PC-3 (cell line): Measurements from ENCODE around the gene ADO. TPM values are rescaled to one million over a fixed set of nuclear protein-coding genes. Genes with fewer than 3 reads are reported as not detected.

Experiments
- ATAC-seq: fragments of 200-7000 bp; cut with Tn5 transposase; 2 replicates; pipeline ENCODE4 v1.9.1; 2020; ENCODE audit warnings: mild to moderate bottlenecking, moderate library complexity
- BruUV-seq: library from RNA; stranded (reverse); fragments of 400-500 nt; replicated peaks from 2 replicates; lab custom pipeline; 2021; lab: Mats Ljungman, UMichigan
- CTCF ChIA-PET: fragments of 300-600 bp; sonication (Branson Sonifier 250); formaldehyde crosslinking; loops from one replicate; lab custom pipeline; 2022; ENCODE audit warnings: antibody characterized with exemption; lab: Charles Lee
- POLR2A ChIA-PET: fragments of 300-600 bp; sonication (Branson Sonifier 250); formaldehyde crosslinking; loops from one replicate; lab custom pipeline; 2022; ENCODE audit warnings: antibody characterized with exemption; ENCODE audit not compliant: unreplicated experiment; lab: Charles Lee
- DNase-seq: peaks from one replicate; pipeline ENCODE4 v3.0.0-alpha.2; 2015
- H2AFZ ChIP-seq: fragments of 300-600 bp; sonication (generic); 2 replicates; pipeline ENCODE4 v1.6.0; 2016; ENCODE audit warnings: antibody characterized with exemption, low read length
- H3F3A ChIP-seq: fragments of 300-600 bp; sonication (generic); one replicate; pipeline ENCODE4 v1.6.0; 2017; ENCODE audit warnings: antibody characterized with exemption, low read length, control low read depth, mild to moderate bottlenecking; ENCODE audit not compliant: unreplicated experiment
- H3K27ac ChIP-seq: fragments of 300-600 bp; sonication (generic); 2 replicates; pipeline ENCODE4 v1.5.1; 2016; ENCODE audit warnings: mild to moderate bottlenecking, low read length
- H3K27me3 ChIP-seq: fragments of 300-600 bp; sonication (generic); 2 replicates; pipeline ENCODE4 v1.6.1; 2016; ENCODE audit warnings: low read length, mixed read lengths
- H3K36me3 ChIP-seq: fragments of 300-600 bp; sonication (generic); 2 replicates; pipeline ENCODE4 v1.6.1; 2016; ENCODE audit warnings: low read depth, mixed run types, low read length, mixed read lengths
- H3K4me1 ChIP-seq: fragments of 300-600 bp; sonication (generic); 2 replicates; pipeline ENCODE4 v1.5.1; 2016; ENCODE audit warnings: low read length; ENCODE audit not compliant: insufficient read depth
- H3K4me2 ChIP-seq: fragments of 300-600 bp; sonication (generic); 2 replicates; pipeline ENCODE4 v1.6.0; 2016; ENCODE audit warnings: low read length
- H3K4me3 ChIP-seq: fragments of 300-600 bp; sonication (generic); 2 replicates; pipeline ENCODE4 v1.5.1; 2016; ENCODE audit warnings: mild to moderate bottlenecking, low read length, mixed read lengths
- H3K79me2 ChIP-seq: fragments of 300-600 bp; sonication (generic); 2 replicates; pipeline ENCODE4 v1.6.1; 2017; ENCODE audit warnings: low read length, mixed read lengths
- H3K9ac ChIP-seq: fragments of 300-600 bp; sonication (generic); 2 replicates; pipeline ENCODE4 v1.6.0; 2016; ENCODE audit warnings: mild to moderate bottlenecking, low read length
- H3K9me2 ChIP-seq: fragments of 300-600 bp; sonication (generic); replicated peaks from 2 replicates; pipeline ENCODE4 v1.6.1; 2016; ENCODE audit warnings: mixed run types, low read length, mixed read lengths
- H3K9me3 ChIP-seq: fragments of 300-600 bp; sonication (generic); 2 replicates; pipeline ENCODE4 v1.6.1; 2016; ENCODE audit warnings: low read length, mixed read lengths
- H4K20me1 ChIP-seq: fragments of 300-600 bp; sonication (generic); 2 replicates; pipeline ENCODE4 v1.6.1; 2016; ENCODE audit warnings: low read length, mixed read lengths
- CTCF ChIP-seq: fragments of 300-600 bp; sonication (generic); conservative IDR thresholded peaks from 2 replicates; pipeline ENCODE4 v1.5.1; 2017; ENCODE audit warnings: antibody characterized with exemption, low read depth, mild to moderate bottlenecking, low read length
- EZH2 ChIP-seq: fragments of 300-600 bp; sonication (generic); IDR thresholded peaks from one replicate; pipeline ENCODE4 v1.6.1; 2017; ENCODE audit warnings: antibody characterized with exemption, mild to moderate bottlenecking, low read length; ENCODE audit not compliant: unreplicated experiment
- EZH2phosphoT487 ChIP-seq: fragments of 300-600 bp; sonication (generic); IDR thresholded peaks from 2 replicates; pipeline ENCODE4 v1.6.1; 2018; ENCODE audit warnings: mild to moderate bottlenecking, antibody characterized with exemption, low read length, borderline replicate concordance
- intact Hi-C: fragments of 100-400 bp; cut with micrococcal nuclease; formaldehyde crosslinking; loops from 2 replicates; pipeline ENCODE4 v1.9.0; 2023
- total RNA-seq: library from RNA; depleted of rRNA; stranded (reverse); fragments of >200 nt; gene quantifications from 2 replicates; pipeline ENCODE4 v1.2.3, GENCODE V29; 2014

The ADO gene
- total RNA-seq, 1 experiment from 2014 or later: 107 TPM

GRCh38 chr10:62817766-62818425, 13.4 kb downstream of the ADO start:
- intact Hi-C loops: loop anchor here (1.0 to 5.0 kb wide), 9 partner anchors 190 to 781 kb away; partner anchors contain the start of gene NRBF2
- Histone ChIP-seq H3K9me3 (no peaks in the 10 kb centered on the region), H3K27me3 (no peaks in the 10 kb centered on the region), H4K20me1 (no peaks in the 10 kb centered on the region), H3K36me3 (no peaks in the 10 kb centered on the region), H3K27ac (peak overlapping the region; percentile 37), H2AFZ (peak overlapping the region; percentile 77), H3K4me2 (peak overlapping the region; percentile 83), H3K9me2 (no peaks in the 10 kb centered on the region), H3K4me1 (peaks cover 22% of the 10 kb centered on the region), H3K79me2 (no peaks in the 10 kb centered on the region), H3F3A (no peaks in the 10 kb centered on the region), H3K9ac (peak overlapping the region; percentile 65), H3K4me3 (peak overlapping the region; percentile 69)
- ChIA-PET POLR2A (interaction anchor here (0.6 to 1.0 kb wide), 3 partner anchors 12 to 207 kb away, joined by 4 to 10 read pairs (median 6); no protein-coding TSS in a partner anchor), CTCF (interaction anchor here (0.5 to 2.6 kb wide), 67 partner anchors 10 to 1909 kb away, joined by 3 to 128 read pairs (median 5); partner anchors contain the start of gene RTKN2)
- BruUV-seq: no TSS peak
- ATAC-seq (peak; percentile 64), DNase-seq (peak; percentile 100)
- TF ChIP-seq EZH2phosphoT487 (no peak), CTCF (peak; percentile 99), EZH2 (no peak)

GRCh38 chr10:62818426-62819011, 14.0 kb downstream of the ADO start:
- Histone ChIP-seq H3K4me3 (peak overlapping the region; percentile 69), H3K4me2 (peak overlapping the region; percentile 83), H3K9me2 (no peaks in the 10 kb centered on the region), H3K79me2 (no peaks in the 10 kb centered on the region), H3K9ac (peak overlapping the region; percentile 1; the same call in 1 of the 2 replicates), H2AFZ (peak overlapping the region; percentile 77), H3F3A (no peaks in the 10 kb centered on the region), H3K4me1 (peaks cover 22% of the 10 kb centered on the region), H3K27ac (no peak overlapping the region), H3K9me3 (no peaks in the 10 kb centered on the region), H3K27me3 (no peaks in the 10 kb centered on the region), H3K36me3 (no peaks in the 10 kb centered on the region), H4K20me1 (no peaks in the 10 kb centered on the region)
- no TSS peak for BruUV-seq
- intact Hi-C loops: loop anchor here (1.0 to 5.0 kb wide), 7 partner anchors 190 to 781 kb away; no protein-coding TSS in a partner anchor
- ChIA-PET POLR2A (interaction anchor here (0.6 to 1.0 kb wide), 3 partner anchors 12 to 292 kb away, joined by 3 to 10 read pairs (median 4); no protein-coding TSS in a partner anchor), CTCF (interaction anchor here (0.5 to 2.6 kb wide), 26 partner anchors 10 to 742 kb away, joined by 3 to 128 read pairs (median 8); no protein-coding TSS in a partner anchor)
- DNase-seq: peak; percentile 78
- peak; percentile 26; the same call in 1 of the 2 replicates for TF ChIP-seq EZH2phosphoT487
- TF ChIP-seq CTCF: peak; percentile 62
- no peak for TF ChIP-seq EZH2
- ATAC-seq: no peak
